HCT116 (cell line): Measurements from ENCODE around the gene RHNO1. TPM values are rescaled to one million over a fixed set of nuclear protein-coding genes. Genes with fewer than 3 reads are reported as not detected.

Experiments
- ATAC-seq: fragments of 200-7000 bp; cut with Tn5 transposase; 2 replicates; pipeline ENCODE4 v1.9.1; 2020; ENCODE audit warnings: mild to moderate bottlenecking, moderate library complexity
- BruUV-seq: library from RNA; stranded (reverse); fragments of 400-500 nt; replicated peaks from 2 replicates; lab custom pipeline; 2021; lab: Mats Ljungman, UMichigan
- CTCF ChIA-PET: fragments of 300-600 bp; sonication (Branson Sonifier 250); formaldehyde crosslinking; loops from one replicate; lab custom pipeline; 2021; ENCODE audit warnings: antibody characterized with exemption; lab: Charles Lee
- POLR2A ChIA-PET: fragments of 300-600, 350-600 bp; sonication (Branson Sonifier 250); formaldehyde crosslinking; loops from one replicate; lab custom pipeline; 2021; ENCODE audit warnings: antibody characterized with exemption; lab: Charles Lee
- RAD21 ChIA-PET, 2 experiments: fragments of 300-600 bp; sonication (Branson Sonifier 250); formaldehyde crosslinking; loops; one replicate each; lab custom pipeline; 2023; ENCODE audit warnings: low total read pairs in 2 of 2; ENCODE audit not compliant: uncharacterized antibody in 2 of 2, unreplicated experiment in 2 of 2, low non-redundant PET in 1 of 2; lab: Charles Lee
- DNase-seq: peaks from one replicate; pipeline ENCODE4 v3.0.0-alpha.2; 2010; ENCODE audit warnings: low read depth, low spot score
- H2AFZ ChIP-seq: fragments of 200-600 bp; shearing (Covaris generic), sonication (generic); 2 replicates; pipeline ENCODE4 v1.6.1; 2017; ENCODE audit warnings: low read depth, mixed run types, mixed read lengths, antibody characterized with exemption, low read length; ENCODE audit not compliant: poor library complexity, severe bottlenecking
- H3K27ac ChIP-seq: 2 replicates; pipeline ENCODE4 v1.5.1; 2012; ENCODE audit warnings: low read depth, low read length
- H3K27me3 ChIP-seq: fragments of 200-600 bp; sonication (generic); 2 replicates; pipeline ENCODE4 v1.6.1; 2016; ENCODE audit warnings: mixed run types, low read length, mixed read lengths; ENCODE audit not compliant: insufficient read depth
- H3K36me3 ChIP-seq, 2 experiments: fragments of 200-500 bp in 1 of 2; fragments of 200-600 bp in 1 of 2; sonication (Bioruptor generic) in 1 of 2; sonication (generic) in 1 of 2; 2 replicates each; pipeline versions ENCODE4 v1.5.1 to v1.6.1; 2014 to 2016; ENCODE audit warnings: low read length in 2 of 2, inconsistent platforms in 1 of 2, mixed read lengths in 1 of 2, mixed run types in 1 of 2; ENCODE audit not compliant: insufficient read depth in 2 of 2, control insufficient read depth in 1 of 2
- H3K4me1 ChIP-seq, 2 experiments: fragments of 200-600 bp in 1 of 2; sonication (generic) in 1 of 2; 2 replicates each; pipeline versions ENCODE4 v1.5.1 to v1.6.1; 2012 to 2017; ENCODE audit warnings: low read length in 2 of 2, inconsistent platforms in 1 of 2, mild to moderate bottlenecking in 1 of 2, mixed read lengths in 1 of 2, mixed run types in 1 of 2, moderate library complexity in 1 of 2; ENCODE audit not compliant: insufficient read depth in 2 of 2, control insufficient read depth in 1 of 2
- H3K4me2 ChIP-seq: fragments of 200-600 bp; sonication (generic); 2 replicates; pipeline ENCODE4 v1.6.1; 2017; ENCODE audit warnings: mixed run types, low read length, mixed read lengths
- H3K4me3 ChIP-seq, 2 experiments: fragments of 200-600 bp in 1 of 2; sonication (generic) in 1 of 2; replicated peaks in 1 of 2; 2 replicates each; pipeline ENCODE4 v1.5.1; 2011 to 2016; ENCODE audit warnings: low read length in 2 of 2, control low read depth in 1 of 2, low read depth in 1 of 2, mild to moderate bottlenecking in 1 of 2, mixed read lengths in 1 of 2, mixed run types in 1 of 2
- H3K79me2 ChIP-seq: fragments of 200-600 bp; sonication (generic); 2 replicates; pipeline ENCODE4 v1.6.1; 2017; ENCODE audit warnings: mild to moderate bottlenecking, mixed run types, low read length, moderate library complexity, mixed read lengths; ENCODE audit not compliant: insufficient read depth
- H3K9ac ChIP-seq: fragments of 200-600 bp; sonication (generic); 2 replicates; pipeline ENCODE4 v1.6.1; 2016; ENCODE audit warnings: low read length, mixed read lengths
- H3K9me2 ChIP-seq: fragments of 200-600 bp; sonication (generic), shearing (Covaris generic); 2 replicates; pipeline ENCODE4 v1.6.1; 2017; ENCODE audit warnings: mixed run types, mild to moderate bottlenecking, moderate library complexity; ENCODE audit not compliant: insufficient read depth
- H3K9me3 ChIP-seq, 2 experiments: fragments of 200-500 bp in 1 of 2; fragments of 200-600 bp in 1 of 2; sonication (Bioruptor generic) in 1 of 2; sonication (generic) in 1 of 2; 2 replicates each; pipeline ENCODE4 v1.6.1; 2014 to 2017; ENCODE audit warnings: low read length in 2 of 2, mixed read lengths in 2 of 2, inconsistent platforms in 1 of 2, low read depth in 1 of 2, mild to moderate bottlenecking in 1 of 2, mixed run types in 1 of 2, moderate library complexity in 1 of 2; ENCODE audit not compliant: control insufficient read depth in 1 of 2, insufficient read depth in 1 of 2
- H4K20me1 ChIP-seq: fragments of 200-600 bp; sonication (generic), shearing (Covaris generic); 2 replicates; pipeline ENCODE4 v1.6.1; 2017; ENCODE audit warnings: mixed run types, mild to moderate bottlenecking, moderate library complexity; ENCODE audit not compliant: insufficient read depth
- CBX3 ChIP-seq: IDR thresholded peaks from 2 replicates; pipeline ENCODE4 v1.6.1; 2012; ENCODE audit warnings: low read depth
- CEBPB ChIP-seq: IDR thresholded peaks from 2 replicates; pipeline ENCODE4 v1.6.1; 2012; ENCODE audit warnings: low read depth
- ELF1 ChIP-seq: IDR thresholded peaks from 2 replicates; pipeline ENCODE4 v1.6.1; 2012; ENCODE audit warnings: low read depth, borderline replicate concordance
- EZH2 ChIP-seq: fragments of 200-600 bp; sonication (generic); IDR thresholded peaks from 2 replicates; pipeline ENCODE4 v1.6.1; 2017; ENCODE audit warnings: antibody characterized with exemption, mixed run types
- EZH2phosphoT487 ChIP-seq: fragments of 200-600 bp; IDR thresholded peaks from 2 replicates; pipeline ENCODE4 v1.6.1; 2018; ENCODE audit warnings: antibody characterized with exemption, borderline replicate concordance
- FOSL1 ChIP-seq: IDR thresholded peaks from 2 replicates; pipeline ENCODE4 v1.6.1; 2012; ENCODE audit warnings: low read depth
- JUND ChIP-seq: IDR thresholded peaks from 2 replicates; pipeline ENCODE4 v1.6.1; 2012
- MAX ChIP-seq: IDR thresholded peaks from 2 replicates; pipeline ENCODE4 v1.6.1; 2012
- POLR2A ChIP-seq: IDR thresholded peaks from 2 replicates; pipeline ENCODE4 v1.7.0; 2011; ENCODE audit warnings: borderline replicate concordance; ENCODE audit not compliant: insufficient read depth, insufficient read length; ENCODE audit errors: extremely low read depth
- POLR2AphosphoS5 ChIP-seq: IDR thresholded peaks from 2 replicates; pipeline ENCODE4 v1.6.1; 2011; ENCODE audit warnings: mild to moderate bottlenecking, low read depth, low read length, moderate library complexity
- RAD21 ChIP-seq: IDR thresholded peaks from 2 replicates; pipeline ENCODE4 v1.6.1; 2012; ENCODE audit warnings: low read depth, mild to moderate bottlenecking
- REST ChIP-seq: IDR thresholded peaks from 2 replicates; pipeline ENCODE4 v1.6.1; 2012; ENCODE audit warnings: low read depth
- SIN3A ChIP-seq: IDR thresholded peaks from 2 replicates; pipeline ENCODE4 v1.6.1; 2012; ENCODE audit warnings: low read depth
- SP1 ChIP-seq: IDR thresholded peaks from 2 replicates; pipeline ENCODE4 v1.6.1; 2012; ENCODE audit warnings: low read depth
- TCF7L2 ChIP-seq: IDR thresholded peaks from 2 replicates; pipeline ENCODE4 v1.7.0; 2011; ENCODE audit warnings: borderline replicate concordance, inconsistent platforms; ENCODE audit not compliant: insufficient read depth, insufficient read length; ENCODE audit errors: extremely low read depth
- YY1 ChIP-seq: IDR thresholded peaks from 2 replicates; pipeline ENCODE4 v1.6.1; 2011; ENCODE audit warnings: low read length, low read depth, moderate library complexity, mild to moderate bottlenecking; ENCODE audit not compliant: insufficient replicate concordance; ENCODE audit errors: extremely low read depth
- ZBTB33 ChIP-seq: IDR thresholded peaks from 2 replicates; pipeline ENCODE4 v1.6.1; 2011; ENCODE audit warnings: mild to moderate bottlenecking, low read length, moderate library complexity; ENCODE audit not compliant: insufficient replicate concordance; ENCODE audit errors: extremely low read depth
- ZFX ChIP-seq: fragments of 450-650 bp; IDR thresholded peaks from 2 replicates; pipeline ENCODE4 v1.6.1; 2017
- ZNF274 ChIP-seq: fragments of 200-500 bp; sonication (Bioruptor generic); IDR thresholded peaks from 2 replicates; pipeline ENCODE4 v1.6.1; 2014; ENCODE audit warnings: mild to moderate bottlenecking, low read depth, low read length, inconsistent platforms
- intact Hi-C: fragments of 100-400 bp; cut with micrococcal nuclease; formaldehyde crosslinking; loops from 2 replicates; pipeline ENCODE4 v1.10.0; 2022
- total RNA-seq: library from RNA; stranded (reverse); gene quantifications from one replicate; pipeline ENCODE4 v1.2.1, GENCODE V29; 2021; ENCODE audit not compliant: unreplicated experiment

The RHNO1 gene
- total RNA-seq, 1 experiment from 2014 or later: 29.7 TPM

- TF ChIP-seq ZBTB33: no peak
- TF ChIP-seq YY1: no peak
- TF ChIP-seq CEBPB: no peak
- TF ChIP-seq FOSL1: no peak
Observed at GRCh38 chr12:2895511-2895910, 18.5 kb downstream of the RHNO1 start (continued).

- Histone ChIP-seq H3K4me3 (no peak overlapping the region), H3K9me3 (no peaks in the 10 kb centered on the region), H3K79me2 (peaks cover 58% of the 10 kb centered on the region), H3K4me1 (peaks cover 8 to 9% of the 10 kb centered on the region in 2 experiments), H3K36me3 (no peaks in the 10 kb centered on the region), H3K9ac (no peak overlapping the region), H3K4me2 (no peak overlapping the region), H3K9me2 (no peaks in the 10 kb centered on the region), H2AFZ (no peak overlapping the region), H4K20me1 (peaks cover 4% of the 10 kb centered on the region; the same call in 1 of the 2 replicates), H3K27ac (no peak overlapping the region), H3K27me3 (no peaks in the 10 kb centered on the region)
- RAD21 ChIA-PET: no interaction called here
- CTCF ChIA-PET: no interaction called here
- BruUV-seq: no TSS peak
- DNase-seq: no peak
- ATAC-seq: no peak
- POLR2A ChIA-PET: no interaction called here
- intact Hi-C loops: no loop called here
- TF ChIP-seq MAX (no peak), CBX3 (no peak), JUND (no peak), ZNF274 (no peak), EZH2phosphoT487 (no peak), POLR2A (no peak), YY1 (no peak), ZFX (no peak), ELF1 (no peak), CEBPB (no peak), TCF7L2 (no peak), SIN3A (no peak), SP1 (no peak), POLR2AphosphoS5 (no peak), REST (no peak), RAD21 (no peak), FOSL1 (no peak), EZH2 (no peak)
Observed at GRCh38 chr12:2897418-2897817, 20.4 kb downstream of the RHNO1 start.
